Measurements from ENCODE around the gene GGTLC3.
A peak's percentile ranks its signal among the peaks of the same experiment; 100 is the strongest.
"Not testable (repeated sequence)": the region's sequence is repeated elsewhere in the genome, so short reads cannot be mapped to it uniquely, and the experiment has no call there.

GGTLC3 gene

GRCh38 chr22:18518061-18518460 lies at the start of gene GGTLC3:
TSS of gene GGTLC3 (minus strand) at chr22:18518161. CDS start at chr22:18517897, 264 bp downstream.
- DNase-seq (ENCODE audit: low read depth): not testable (repeated sequence)

DNA sequence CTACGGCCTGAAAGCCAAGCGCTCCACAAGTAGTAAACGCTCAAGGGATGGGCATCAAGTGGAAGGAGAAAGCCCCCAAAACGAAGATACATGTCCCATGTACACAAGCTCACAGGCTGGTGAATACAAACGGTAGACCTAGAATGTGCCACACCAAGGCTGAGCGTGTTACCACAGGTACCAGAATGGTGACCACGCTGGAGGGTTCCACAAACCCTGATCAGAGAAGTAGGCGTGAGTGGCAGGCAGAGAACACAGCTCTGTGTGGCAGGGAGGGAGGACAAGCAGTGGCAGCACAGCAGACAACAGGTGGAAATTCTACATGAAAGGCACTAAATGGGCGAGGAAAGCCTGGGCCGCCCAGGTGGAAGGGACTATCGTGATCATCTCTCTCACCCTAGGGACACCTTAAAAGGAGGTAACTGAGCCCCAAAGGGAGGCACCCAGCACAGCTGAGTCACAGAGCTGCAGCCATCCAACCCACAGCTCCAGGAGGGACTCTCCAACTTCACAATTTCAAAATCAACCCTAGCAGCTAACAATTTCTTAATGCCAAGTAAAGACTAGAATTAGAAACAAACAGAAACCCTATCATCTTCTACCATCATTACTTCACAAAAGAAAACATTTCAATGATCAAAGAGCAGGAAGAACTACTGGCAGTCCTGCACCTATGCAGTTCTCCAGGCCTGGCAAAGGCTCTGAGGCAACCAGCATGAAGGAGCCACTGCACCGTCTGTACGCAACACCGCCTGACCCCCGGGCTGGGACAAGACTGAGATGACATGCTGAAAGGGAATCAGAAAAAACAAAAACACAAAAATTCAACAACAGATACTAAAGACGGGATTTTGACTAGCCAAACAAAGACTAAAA lies 42.4 kb upstream of the GGTLC3 start:
- not testable (repeated sequence) for DNase-seq (ENCODE audit: low read depth)

DNA sequence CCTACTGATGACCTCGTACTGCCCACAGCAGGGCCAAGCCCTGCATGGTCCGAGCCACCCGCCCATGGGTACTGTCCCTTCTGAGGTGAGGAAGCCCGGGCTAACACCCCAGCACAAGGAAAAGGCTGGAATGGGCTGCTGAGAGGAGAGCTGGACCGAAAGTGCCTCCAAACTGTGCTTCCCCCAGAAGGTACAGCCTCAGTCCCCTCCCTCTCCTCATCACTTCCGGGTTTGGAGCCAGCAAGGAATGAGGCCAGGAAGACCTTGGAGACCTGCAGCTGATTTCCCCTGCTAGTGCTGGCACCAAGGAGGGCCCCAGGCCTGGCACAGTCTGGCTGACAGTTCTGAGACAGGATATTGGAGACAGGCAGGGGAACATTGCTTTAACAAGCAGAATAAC lies 41.0 kb upstream of the GGTLC3 start:
- not testable (repeated sequence) for DNase-seq (ENCODE audit: low read depth)

GRCh38 chr22:18558516-18558915 lies 40.6 kb upstream of the GGTLC3 start:
- not testable (repeated sequence) for DNase-seq (ENCODE audit: low read depth)

DNA sequence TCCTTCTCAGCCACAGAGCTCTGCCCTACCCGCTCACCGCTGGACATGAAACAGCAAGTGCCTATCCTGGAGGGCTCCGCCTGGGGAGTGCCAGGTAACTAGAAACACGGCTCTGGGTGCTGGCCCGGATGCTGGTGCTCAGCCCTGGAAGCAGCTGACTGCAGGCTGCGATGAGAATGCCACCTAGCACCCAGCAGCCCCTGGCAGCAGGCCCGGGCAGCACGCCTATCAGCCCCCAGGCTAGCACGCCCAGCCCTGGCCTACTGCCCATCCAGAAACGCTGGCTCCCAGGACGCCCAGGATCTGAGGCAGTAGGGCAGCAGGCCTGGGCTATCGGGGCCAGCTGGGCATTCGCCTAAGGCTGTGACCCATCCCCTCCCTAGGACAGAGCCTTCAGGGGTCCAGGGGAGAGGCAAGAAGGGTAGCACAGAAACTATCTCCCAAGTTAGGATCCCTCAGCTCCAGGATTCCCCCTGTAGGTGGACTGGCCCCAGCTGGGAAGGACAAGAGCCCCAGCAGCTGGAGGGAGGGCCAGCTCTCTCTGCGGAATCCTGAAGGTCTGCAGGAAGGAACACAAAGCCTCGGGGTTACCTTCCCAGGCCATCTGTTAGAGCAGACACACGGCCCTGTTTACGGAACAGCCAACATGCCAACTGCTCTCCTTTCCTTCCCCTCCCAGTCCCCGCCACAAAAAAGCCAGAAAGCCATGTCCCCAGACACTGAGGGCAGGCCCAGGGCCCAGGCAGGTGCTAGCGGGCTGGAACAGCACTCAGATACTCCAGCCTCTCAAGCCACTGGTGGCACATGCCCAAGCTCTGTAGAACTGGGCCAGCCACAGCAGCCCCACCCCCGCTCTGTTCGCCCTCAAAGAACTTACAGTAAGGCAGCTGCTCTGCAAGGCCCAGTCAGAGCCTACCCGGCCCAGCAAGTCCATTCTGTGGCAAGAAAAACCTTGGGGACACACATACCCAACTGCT lies 36.6 kb upstream of the GGTLC3 start:
- DNase-seq (ENCODE audit: low read depth): not testable (repeated sequence)

DNA sequence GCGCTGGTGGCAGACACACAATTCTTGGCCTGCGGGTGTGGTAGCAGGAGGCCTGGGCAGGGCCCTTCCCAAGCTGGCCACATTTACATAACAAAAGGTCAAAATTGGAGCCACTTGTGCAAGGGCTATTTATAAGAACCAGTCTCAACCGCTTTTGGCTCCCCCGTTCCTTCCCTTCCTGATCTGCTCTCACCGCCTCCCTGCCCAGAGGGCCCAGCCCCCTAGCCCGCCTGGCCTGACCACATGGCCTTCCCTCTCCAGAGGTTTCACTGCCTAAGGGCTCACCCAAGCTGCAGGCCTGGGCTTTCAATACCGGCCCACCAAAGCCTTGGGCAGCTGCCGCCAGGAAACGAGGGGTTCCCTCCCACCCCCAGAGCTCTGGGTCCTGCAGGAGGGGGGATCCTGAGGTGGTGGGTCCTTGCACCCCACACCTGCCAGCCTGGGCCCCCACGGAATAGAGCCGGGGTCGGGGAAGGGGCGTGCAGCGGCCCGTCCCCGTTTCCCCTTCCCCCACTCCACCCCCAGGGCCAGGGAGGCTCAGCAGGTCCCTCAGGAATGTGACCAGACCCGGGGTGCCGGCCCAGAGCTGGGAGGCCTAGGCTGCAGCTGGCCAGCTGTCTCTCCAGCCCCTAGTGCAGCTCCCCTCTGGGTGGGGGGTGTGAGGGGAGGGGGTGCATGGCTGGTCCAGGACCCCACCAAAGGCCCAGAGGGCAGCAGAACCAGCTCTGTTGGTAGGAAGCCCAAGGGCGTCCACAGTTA lies 35.1 kb upstream of the GGTLC3 start:
- DNase-seq (ENCODE audit: low read depth): not testable (repeated sequence)

DNA sequence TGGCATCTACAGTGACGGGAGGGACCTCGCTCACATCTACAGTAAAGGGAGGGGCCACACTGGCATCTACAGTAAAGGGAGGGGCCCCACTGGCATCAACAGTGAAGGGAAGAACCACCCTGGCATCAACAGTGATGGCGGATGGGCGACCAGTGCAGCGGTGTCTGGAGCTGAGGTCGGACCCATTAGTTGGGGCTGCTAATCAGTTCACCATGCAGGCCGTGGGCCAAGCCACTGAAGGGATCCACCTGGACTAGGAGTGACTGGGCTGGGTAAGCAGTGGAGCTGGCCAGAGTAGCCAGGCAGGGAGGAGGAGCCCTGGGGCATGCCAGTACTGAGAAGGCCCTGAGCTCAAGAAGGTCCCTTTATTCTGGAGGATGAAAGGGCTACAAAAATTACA lies 33.1 kb upstream of the GGTLC3 start:
- DNase-seq (ENCODE audit: low read depth): not testable (repeated sequence)

DNA sequence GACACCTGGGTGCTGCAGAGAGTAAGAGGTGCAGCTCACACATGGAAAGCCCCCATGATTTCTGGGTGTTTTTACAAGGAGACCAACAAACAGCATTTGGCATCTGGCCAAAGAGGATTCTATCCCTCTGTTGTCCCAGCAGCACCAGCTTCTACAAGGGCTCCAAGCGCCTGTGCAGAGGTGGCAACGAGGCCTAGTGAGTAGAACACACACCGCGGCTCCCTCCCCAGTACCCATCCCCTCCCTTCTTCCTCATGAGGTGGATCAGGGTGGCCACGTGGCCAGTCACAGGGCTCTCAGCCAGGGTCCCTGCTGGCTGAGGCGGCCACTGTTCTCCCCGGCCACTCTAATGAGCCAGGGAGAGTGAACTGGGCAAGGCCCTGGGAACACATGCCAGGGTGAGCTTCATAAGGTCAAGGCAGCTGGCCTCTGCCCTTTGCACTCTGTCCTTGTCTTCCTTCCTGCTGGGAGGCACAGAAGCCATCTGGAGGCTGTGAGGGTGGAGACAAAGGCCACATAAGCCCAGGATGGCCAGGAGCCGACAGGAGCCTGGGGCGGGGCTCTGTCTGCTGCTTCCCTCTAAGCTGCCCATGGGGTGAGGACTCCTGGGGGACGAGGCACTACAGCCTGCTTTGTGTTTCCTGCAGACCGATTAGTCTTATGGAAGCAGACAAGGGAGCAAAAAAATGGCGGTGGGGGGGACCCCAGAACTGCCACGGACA lies 31.7 kb upstream of the GGTLC3 start:
- DNase-seq (ENCODE audit: low read depth): not testable (repeated sequence)

DNA sequence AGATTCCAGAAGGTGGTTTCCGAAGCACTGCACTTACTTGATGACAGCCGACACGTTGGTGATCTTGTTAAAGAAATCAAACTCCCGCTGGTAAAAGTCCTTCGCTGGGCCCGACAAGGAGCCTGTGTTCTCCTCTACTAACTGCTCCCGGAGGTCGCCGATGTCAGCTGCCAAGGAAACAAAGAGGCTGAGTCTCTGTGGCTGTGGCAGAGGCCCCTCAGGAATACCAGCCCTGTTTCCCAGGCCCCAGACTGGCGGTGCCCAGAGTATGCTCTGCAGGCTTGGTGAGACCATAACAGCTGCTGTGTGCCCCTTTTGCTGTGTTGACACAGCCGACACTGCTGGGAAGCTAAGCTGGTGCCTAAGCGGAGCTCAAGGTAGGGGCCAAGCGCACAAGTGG lies 26.7 kb upstream of the GGTLC3 start:
- DNase-seq (ENCODE audit: low read depth): not testable (repeated sequence)

GRCh38 chr22:18543400-18543799 lies 25.4 kb upstream of the GGTLC3 start:
- DNase-seq (ENCODE audit: low read depth): not testable (repeated sequence)

GRCh38 chr22:18539994-18540393 lies 22.0 kb upstream of the GGTLC3 start:
- not testable (repeated sequence) for DNase-seq (ENCODE audit: low read depth)

GRCh38 chr22:18534315-18534714 lies 16.4 kb upstream of the GGTLC3 start:
- not testable (repeated sequence) for DNase-seq (ENCODE audit: low read depth)

- not testable (repeated sequence) for DNase-seq (ENCODE audit: low read depth)
Measured at GRCh38 chr22:18533633-18534032, 15.7 kb upstream of the GGTLC3 start.

GRCh38 chr22:18529416-18530145 lies 11.6 kb upstream of the GGTLC3 start:
- DNase-seq (ENCODE audit: low read depth): not testable (repeated sequence)

GRCh38 chr22:18528597-18529415 lies 10.8 kb upstream of the GGTLC3 start:
- peak; percentile 90 for DNase-seq (ENCODE audit: low read depth)

GRCh38 chr22:18527752-18528596 lies 10.0 kb upstream of the GGTLC3 start, which contains the start of gene TMEM191B:
TSS of gene TMEM191B (plus strand) at chr22:18527802. CDS start at chr22:18527981, 179 bp downstream.
- not testable (repeated sequence) for DNase-seq (ENCODE audit: low read depth)

DNA sequence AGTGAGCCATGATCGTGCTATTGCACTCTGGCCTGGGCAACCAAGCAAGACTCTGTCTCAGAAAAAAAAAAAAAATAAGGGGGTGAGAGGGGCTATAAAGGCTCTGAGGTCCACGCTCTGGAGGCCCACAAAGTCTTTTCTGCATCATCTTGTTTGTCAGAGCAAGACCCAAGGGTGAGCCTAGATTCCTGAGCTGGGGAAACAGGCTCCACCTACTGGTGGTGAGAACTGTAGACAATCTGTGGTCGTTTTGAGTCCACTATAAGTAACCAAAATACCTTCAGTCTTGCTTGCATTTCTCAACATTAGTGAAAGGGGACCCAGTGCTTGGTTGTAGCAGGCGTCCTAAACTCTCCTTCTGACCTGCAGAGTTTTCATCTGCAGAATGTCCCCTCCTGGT lies 5.4 kb upstream of the GGTLC3 start:
- not testable (repeated sequence) for DNase-seq (ENCODE audit: low read depth)

DNA sequence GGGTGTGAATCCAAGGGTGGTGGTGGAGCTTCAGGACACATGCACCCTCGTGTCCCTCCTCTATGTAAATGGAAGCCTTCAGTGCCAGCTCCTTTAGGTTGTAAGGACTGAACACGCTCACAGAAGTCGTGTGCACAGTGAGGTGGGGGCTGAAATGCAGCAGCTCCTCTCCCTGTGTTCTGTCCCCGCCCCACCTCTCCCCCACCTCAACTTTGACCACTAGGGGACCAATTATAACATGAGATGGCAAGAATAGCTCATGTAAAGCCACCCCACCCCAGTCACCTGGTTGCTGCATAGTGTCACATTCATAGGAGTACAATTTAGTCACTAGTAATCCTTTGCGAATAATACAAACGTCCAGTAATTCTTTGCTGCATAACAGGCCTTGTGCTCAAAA lies 4.8 kb upstream of the GGTLC3 start:
- DNase-seq (ENCODE audit: low read depth): not testable (repeated sequence)

Measured in stimulated activated CD8-positive, alpha-beta memory T cell treated with anti-CD3 and anti-CD28 coated beads, Interleukin-15, amount 100 ng/mL, for 24 hours (primary cell).